ENCODE measurements around the gene IFIT2. TPM values are rescaled to one million over a fixed set of nuclear protein-coding genes. Genes with fewer than 3 reads are reported as not detected.

Gene IFIT2
- polyA plus RNA-seq, 3 donors: 9.7 to 25.2 (median 15.5) TPM

DNA sequence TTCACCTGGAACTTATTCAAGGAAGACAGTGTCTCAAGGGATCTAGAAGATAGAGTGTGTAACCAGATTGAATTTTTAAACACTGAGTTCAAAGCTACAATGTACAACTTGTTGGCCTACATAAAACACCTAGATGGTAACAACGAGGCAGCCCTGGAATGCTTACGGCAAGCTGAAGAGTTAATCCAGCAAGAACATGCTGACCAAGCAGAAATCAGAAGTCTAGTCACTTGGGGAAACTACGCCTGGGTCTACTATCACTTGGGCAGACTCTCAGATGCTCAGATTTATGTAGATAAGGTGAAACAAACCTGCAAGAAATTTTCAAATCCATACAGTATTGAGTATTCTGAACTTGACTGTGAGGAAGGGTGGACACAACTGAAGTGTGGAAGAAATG lies 36.9 kb downstream of the IFIT2 start:
- H3K4me1 Mint-ChIP-seq: peaks cover 30% of the 10 kb centered on the region
- TF ChIP-seq, protein P1, sequence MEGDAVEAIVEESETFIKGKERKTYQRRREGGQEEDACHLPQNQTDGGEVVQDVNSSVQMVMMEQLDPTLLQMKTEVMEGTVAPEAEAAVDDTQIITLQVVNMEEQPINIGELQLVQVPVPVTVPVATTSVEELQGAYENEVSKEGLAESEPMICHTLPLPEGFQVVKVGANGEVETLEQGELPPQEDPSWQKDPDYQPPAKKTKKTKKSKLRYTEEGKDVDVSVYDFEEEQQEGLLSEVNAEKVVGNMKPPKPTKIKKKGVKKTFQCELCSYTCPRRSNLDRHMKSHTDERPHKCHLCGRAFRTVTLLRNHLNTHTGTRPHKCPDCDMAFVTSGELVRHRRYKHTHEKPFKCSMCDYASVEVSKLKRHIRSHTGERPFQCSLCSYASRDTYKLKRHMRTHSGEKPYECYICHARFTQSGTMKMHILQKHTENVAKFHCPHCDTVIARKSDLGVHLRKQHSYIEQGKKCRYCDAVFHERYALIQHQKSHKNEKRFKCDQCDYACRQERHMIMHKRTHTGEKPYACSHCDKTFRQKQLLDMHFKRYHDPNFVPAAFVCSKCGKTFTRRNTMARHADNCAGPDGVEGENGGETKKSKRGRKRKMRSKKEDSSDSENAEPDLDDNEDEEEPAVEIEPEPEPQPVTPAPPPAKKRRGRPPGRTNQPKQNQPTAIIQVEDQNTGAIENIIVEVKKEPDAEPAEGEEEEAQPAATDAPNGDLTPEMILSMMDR (IDR thresholded peaks at IDR 0.05): no peak
- Histone ChIP-seq H3K9ac (ENCODE audit: insufficient read depth, low read length, poor library complexity, severe bottlenecking) (no peak overlapping the region), H3K9me3 (replicated peaks in 1 of 2; ENCODE audit: control insufficient read depth in 1 of 2, insufficient read depth in 1 of 2, low read length in 2 of 2) (no peaks in the 10 kb centered on the region), H3K36me3 (replicated peaks in 1 of 2; ENCODE audit: control insufficient read depth in 1 of 2, insufficient read depth in 2 of 2, low read length in 2 of 2) (peaks cover 37 to 49% of the 10 kb centered on the region in 2 donors), H3K79me2 (ENCODE audit: insufficient read depth, low read length) (peaks cover 21% of the 10 kb centered on the region), H3K4me1 (ENCODE audit: control insufficient read depth in 1 of 2, insufficient read depth in 2 of 2, low read length in 2 of 2) (peaks cover 14 to 19% of the 10 kb centered on the region in 2 donors), H3K4me3 (replicated peaks in 1 of 3; ENCODE audit: low read depth in 2 of 3, low read length in 3 of 3) (no peak overlapping the region), H3K27ac (ENCODE audit: low read depth in 1 of 2, low read length in 2 of 2) (no peak overlapping the region), H3K4me2 (replicated peaks; ENCODE audit: extremely low read depth, low read length, poor library complexity, severe bottlenecking) (no peak overlapping the region), H4K20me1 (ENCODE audit: insufficient read depth, low read length) (peaks cover 56% of the 10 kb centered on the region), H3K27me3 (ENCODE audit: control insufficient read depth in 2 of 2, insufficient read depth in 2 of 2, low read length in 2 of 2) (no peaks in the 10 kb centered on the region), H2AFZ (ENCODE audit: insufficient read depth, low read depth, low read length, poor library complexity, severe bottlenecking) (no peak overlapping the region)
- H3K36me3 Mint-ChIP-seq: peaks cover 38% of the 10 kb centered on the region in 2 donors
- WGBS (ENCODE audit: insufficient coverage): 96% methylated on average over 3 of the region's 3 CpGs
- peaks cover 0 to 2% (median 0%) of the 10 kb centered on the region in 7 donors for H3K9me3 Mint-ChIP-seq
- DNase-seq: no peak
- H3K27ac Mint-ChIP-seq: no peak overlapping the region
- intact Hi-C loops (cut with micrococcal nuclease): no loop called here
- no peak overlapping the region for H3K4me3 Mint-ChIP-seq
- peaks cover 0 to 4% (median 0%) of the 10 kb centered on the region in 3 donors for H3K27me3 Mint-ChIP-seq (ENCODE audit: low read depth in 3 of 3)

DNA sequence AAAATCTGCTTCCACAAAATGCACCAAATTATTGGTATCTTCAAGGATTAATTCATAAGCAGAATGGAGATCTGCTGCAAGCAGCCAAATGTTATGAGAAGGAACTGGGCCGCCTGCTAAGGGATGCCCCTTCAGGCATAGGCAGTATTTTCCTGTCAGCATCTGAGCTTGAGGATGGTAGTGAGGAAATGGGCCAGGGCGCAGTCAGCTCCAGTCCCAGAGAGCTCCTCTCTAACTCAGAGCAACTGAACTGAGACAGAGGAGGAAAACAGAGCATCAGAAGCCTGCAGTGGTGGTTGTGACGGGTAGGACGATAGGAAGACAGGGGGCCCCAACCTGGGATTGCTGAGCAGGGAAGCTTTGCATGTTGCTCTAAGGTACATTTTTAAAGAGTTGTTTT lies 38.0 kb downstream of the IFIT2 start:
- Histone ChIP-seq H3K4me1 (ENCODE audit: control insufficient read depth in 1 of 2, insufficient read depth in 2 of 2, low read length in 2 of 2) (peaks cover 3 to 8% of the 10 kb centered on the region in 2 donors), H4K20me1 (ENCODE audit: insufficient read depth, low read length) (peaks cover 52% of the 10 kb centered on the region), H3K27ac (ENCODE audit: low read depth in 1 of 2, low read length in 2 of 2) (no peak overlapping the region), H3K9ac (ENCODE audit: insufficient read depth, low read length, poor library complexity, severe bottlenecking) (no peak overlapping the region), H3K9me3 (replicated peaks in 1 of 2; ENCODE audit: control insufficient read depth in 1 of 2, insufficient read depth in 1 of 2, low read length in 2 of 2) (no peaks in the 10 kb centered on the region), H3K79me2 (ENCODE audit: insufficient read depth, low read length) (peaks cover 9% of the 10 kb centered on the region), H3K4me2 (replicated peaks; ENCODE audit: extremely low read depth, low read length, poor library complexity, severe bottlenecking) (no peak overlapping the region), H3K4me3 (replicated peaks in 1 of 3; ENCODE audit: low read depth in 2 of 3, low read length in 3 of 3) (no peak overlapping the region), H2AFZ (ENCODE audit: insufficient read depth, low read depth, low read length, poor library complexity, severe bottlenecking) (no peak overlapping the region), H3K27me3 (ENCODE audit: control insufficient read depth in 2 of 2, insufficient read depth in 2 of 2, low read length in 2 of 2) (no peaks in the 10 kb centered on the region), H3K36me3 (replicated peaks in 1 of 2; ENCODE audit: control insufficient read depth in 1 of 2, insufficient read depth in 2 of 2, low read length in 2 of 2) (peaks cover 37 to 49% of the 10 kb centered on the region in 2 donors)
- intact Hi-C loops (cut with micrococcal nuclease): no loop called here
- Mint-ChIP-seq H3K4me3 (no peak overlapping the region), H3K27ac (no peak overlapping the region), H3K36me3 (peaks cover 38% of the 10 kb centered on the region in 2 donors), H3K4me1 (peaks cover 21% of the 10 kb centered on the region), H3K9me3 (peaks cover 0 to 2% (median 0%) of the 10 kb centered on the region in 7 donors), H3K27me3 (ENCODE audit: low read depth in 3 of 3) (peaks cover 0 to 2% (median 0%) of the 10 kb centered on the region in 3 donors)
- DNase-seq: no peak
- 100% methylated on average over 3 of the region's 4 CpGs for WGBS (ENCODE audit: insufficient coverage)
- TF ChIP-seq, protein P1 (IDR thresholded peaks at IDR 0.05): no peak

All from CD14-positive monocyte (primary cell).